C4-2B (cell line): ENCODE results near the gene ZNF644.

Source experiments
- CTCF ChIP-seq: fragments of 450-650 bp; conservative IDR thresholded peaks from 2 replicates; pipeline ENCODE4 v1.5.1; 2017; ENCODE audit warnings: mild to moderate bottlenecking
- ZFX ChIP-seq: fragments of 450-650 bp; IDR thresholded peaks from 2 replicates; pipeline ENCODE4 v1.6.1; 2017

- no peak for TF ChIP-seq CTCF
- no peak for TF ChIP-seq ZFX
These were observed 34.0 kb downstream of the ZNF644 start for GRCh38 chr1:90987841-90988240.
